Measurements from ENCODE around the gene PDSS1. TPM values are rescaled to one million over a fixed set of nuclear protein-coding genes. Genes with fewer than 3 reads are reported as not detected.

PDSS1 gene
- total and polyA plus RNA-seq, 7 donors: 2.4 to 31.7 (median 4.7) TPM

- intact Hi-C loops (cut with DNase I): no loop called here
- no peaks in the 10 kb centered on the region for H3K9me3 ChIP-seq
- DNase-seq: no peak
- no peaks in the 10 kb centered on the region for H3K4me1 ChIP-seq
- no peak overlapping the region for H3K4me3 ChIP-seq
- H3K27ac ChIP-seq: no peak overlapping the region
- 54 to 69% methylated on average over 5 of the region's 5 CpGs for WGBS, 2 donors
- TF ChIP-seq, protein P1, sequence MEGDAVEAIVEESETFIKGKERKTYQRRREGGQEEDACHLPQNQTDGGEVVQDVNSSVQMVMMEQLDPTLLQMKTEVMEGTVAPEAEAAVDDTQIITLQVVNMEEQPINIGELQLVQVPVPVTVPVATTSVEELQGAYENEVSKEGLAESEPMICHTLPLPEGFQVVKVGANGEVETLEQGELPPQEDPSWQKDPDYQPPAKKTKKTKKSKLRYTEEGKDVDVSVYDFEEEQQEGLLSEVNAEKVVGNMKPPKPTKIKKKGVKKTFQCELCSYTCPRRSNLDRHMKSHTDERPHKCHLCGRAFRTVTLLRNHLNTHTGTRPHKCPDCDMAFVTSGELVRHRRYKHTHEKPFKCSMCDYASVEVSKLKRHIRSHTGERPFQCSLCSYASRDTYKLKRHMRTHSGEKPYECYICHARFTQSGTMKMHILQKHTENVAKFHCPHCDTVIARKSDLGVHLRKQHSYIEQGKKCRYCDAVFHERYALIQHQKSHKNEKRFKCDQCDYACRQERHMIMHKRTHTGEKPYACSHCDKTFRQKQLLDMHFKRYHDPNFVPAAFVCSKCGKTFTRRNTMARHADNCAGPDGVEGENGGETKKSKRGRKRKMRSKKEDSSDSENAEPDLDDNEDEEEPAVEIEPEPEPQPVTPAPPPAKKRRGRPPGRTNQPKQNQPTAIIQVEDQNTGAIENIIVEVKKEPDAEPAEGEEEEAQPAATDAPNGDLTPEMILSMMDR (IDR thresholded peaks at IDR 0.05): no peak
- H3K36me3 ChIP-seq: peaks cover 0 to 27% (median 4%) of the 10 kb centered on the region in 4 donors
- no peaks in the 10 kb centered on the region for H3K27me3 ChIP-seq
Measured at GRCh38 chr10:26738301-26738911, 40.9 kb downstream of the PDSS1 start.

GRCh38 chr10:26739071-26739631 is 41.6 kb downstream of the PDSS1 start:
- Histone ChIP-seq H3K27ac (no peak overlapping the region), H3K36me3 (peaks cover 0 to 27% (median 5%) of the 10 kb centered on the region in 4 donors), H3K4me1 (no peaks in the 10 kb centered on the region), H3K27me3 (no peaks in the 10 kb centered on the region), H3K4me3 (no peak overlapping the region), H3K9me3 (no peaks in the 10 kb centered on the region)
- TF ChIP-seq POLR2A (IDR thresholded peaks at IDR 0.05): no peak
- TF ChIP-seq, protein P1 (IDR thresholded peaks at IDR 0.05): no peak
- no peak for TF ChIP-seq EP300 (IDR thresholded peaks at IDR 0.05)
- WGBS, 2 donors: 22 to 53% methylated on average over 6 of the region's 6 CpGs
- DNase-seq: no peak
- intact Hi-C loops (cut with DNase I): no loop called here

DNA sequence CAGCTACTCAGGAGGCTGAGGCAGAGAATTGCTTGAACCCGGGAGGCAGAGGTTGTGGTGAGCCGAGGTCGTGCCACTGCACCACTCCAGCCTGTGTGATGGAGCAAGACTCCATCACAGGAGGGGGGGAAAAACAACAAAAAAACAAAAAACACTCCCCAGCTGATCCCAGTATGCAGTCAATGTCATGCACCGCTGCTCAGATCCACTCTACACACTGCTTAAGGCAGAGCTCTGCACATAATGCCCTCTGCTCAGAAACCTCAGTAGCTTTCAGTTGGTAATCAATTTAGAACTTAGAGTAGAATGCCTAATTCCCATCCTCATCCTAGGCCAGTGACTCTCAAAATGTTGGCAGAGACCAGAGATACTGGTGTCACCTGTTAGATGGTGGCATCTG is 43.9 kb downstream of the PDSS1 start:
- Histone ChIP-seq H3K36me3 (peaks cover 0 to 34% (median 4%) of the 10 kb centered on the region in 4 donors), H3K4me1 (no peaks in the 10 kb centered on the region), H3K9me3 (no peaks in the 10 kb centered on the region), H3K4me3 (no peak overlapping the region), H3K27ac (no peak overlapping the region), H3K27me3 (no peaks in the 10 kb centered on the region)
- DNase-seq: no peak
- TF ChIP-seq, protein P1 (IDR thresholded peaks at IDR 0.05): no peak
- TF ChIP-seq POLR2AphosphoS5 (IDR thresholded peaks at IDR 0.05) (no peak), POLR2A (IDR thresholded peaks at IDR 0.05) (no peak), EP300 (IDR thresholded peaks at IDR 0.05) (no peak)
- WGBS, 2 donors: 96 to 98% methylated on average over 4 of the region's 4 CpGs
- intact Hi-C loops (cut with DNase I): no loop called here

GRCh38 chr10:26743091-26743490 is 45.6 kb downstream of the PDSS1 start:
- no peak for DNase-seq
- Histone ChIP-seq H3K9me3 (no peaks in the 10 kb centered on the region), H3K27ac (no peak overlapping the region), H3K27me3 (no peaks in the 10 kb centered on the region), H3K4me3 (no peak overlapping the region), H3K36me3 (peaks cover 0 to 44% (median 2%) of the 10 kb centered on the region in 4 donors), H3K4me1 (no peaks in the 10 kb centered on the region)
- intact Hi-C loops (cut with DNase I): no loop called here
- TF ChIP-seq POLR2AphosphoS5 (IDR thresholded peaks at IDR 0.05): no peak
- TF ChIP-seq POLR2A (IDR thresholded peaks at IDR 0.05): no peak
- no peak for TF ChIP-seq EP300 (IDR thresholded peaks at IDR 0.05)
- TF ChIP-seq, protein P1 (IDR thresholded peaks at IDR 0.05): no peak
- WGBS, 2 donors: 95 to 97% methylated on average over 2 of the region's 2 CpGs

DNA sequence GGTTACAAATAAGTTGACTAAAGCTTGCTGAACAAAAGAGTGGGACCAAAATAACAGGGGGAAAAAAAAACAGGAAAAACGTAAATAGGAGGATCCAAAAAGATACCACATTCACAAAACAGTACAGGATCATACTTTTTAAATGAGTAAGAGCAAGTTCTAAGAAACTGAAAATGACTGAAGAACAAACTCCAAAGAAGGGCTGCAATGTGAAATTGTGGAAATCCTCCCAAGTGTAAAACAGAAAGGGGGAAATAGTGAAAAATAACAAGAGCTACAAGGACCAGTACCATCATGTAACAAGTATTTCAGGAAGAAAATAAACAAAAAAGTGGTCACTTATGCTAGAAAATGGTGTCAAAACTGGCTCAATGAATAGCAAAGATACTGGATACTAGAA is 46.3 kb downstream of the PDSS1 start:
- Histone ChIP-seq H3K4me3 (no peak overlapping the region), H3K9me3 (no peaks in the 10 kb centered on the region), H3K27ac (no peak overlapping the region), H3K36me3 (peaks cover 0 to 50% (median 2%) of the 10 kb centered on the region in 4 donors), H3K27me3 (no peaks in the 10 kb centered on the region), H3K4me1 (no peaks in the 10 kb centered on the region)
- intact Hi-C loops (cut with DNase I): no loop called here
- no peak for DNase-seq
- 81 to 86% methylated on average over 1 of the region's 1 CpG for WGBS, 2 donors
- no peak for TF ChIP-seq POLR2AphosphoS5 (IDR thresholded peaks at IDR 0.05)
- TF ChIP-seq, protein P1 (IDR thresholded peaks at IDR 0.05): no peak
- no peak for TF ChIP-seq POLR2A (IDR thresholded peaks at IDR 0.05)
- no peak for TF ChIP-seq EP300 (IDR thresholded peaks at IDR 0.05)
